ENCODE data around the gene CD163. TPM values are rescaled to one million over a fixed set of nuclear protein-coding genes. Genes with fewer than 3 reads are reported as not detected.

CD163 gene
- total RNA-seq, 1 experiment from 2014 or later: 0.64 TPM

- DNase-seq (ENCODE audit: low read depth, low spot score) (no peak), ATAC-seq (no peak)
- no peak overlapping the region for H3K4me3 ChIP-seq (ENCODE audit: low read depth in 2 of 2, low read length in 2 of 2)
- TF ChIP-seq SIN3A (IDR thresholded peaks at IDR 0.05; ENCODE audit: borderline replicate concordance, insufficient read depth, low read depth, low read length) (no peak), CTCF (IDR thresholded peaks at IDR 0.05) (no peak), REST (IDR thresholded peaks at IDR 0.05; ENCODE audit: insufficient read depth in 1 of 2, low read depth in 2 of 2, low read length in 1 of 2) (no peak), TCF7L2 (IDR thresholded peaks at IDR 0.05; ENCODE audit: low read depth, low read length) (no peak), POLR2AphosphoS5 (IDR thresholded peaks at IDR 0.05; ENCODE audit: low read depth, low read length) (no peak)
- intact Hi-C loops (cut with micrococcal nuclease; ENCODE audit: unreplicated experiment): no loop called here
- H3K4me1 ChIP-seq (ENCODE audit: control insufficient read depth, insufficient read depth, low read length): no peaks in the 10 kb centered on the region
- ChIA-PET CTCF (no interaction called here), POLR2A (no interaction called here)
- H3K27ac ChIP-seq (ENCODE audit: low read length): no peak overlapping the region
- no TSS peak for BruUV-seq (replicated peaks)
- in situ Hi-C loops (cut with HindIII; ENCODE audit: low pct_unique_long_range_greater_than_20kb, low sequenced_read_pairs): no loop called here
- no peaks in the 10 kb centered on the region for H3K9me3 ChIP-seq (ENCODE audit: control insufficient read depth, insufficient read depth, low read depth, low read length)
- H3K36me3 ChIP-seq (ENCODE audit: control insufficient read depth, insufficient read depth, low read length): no peaks in the 10 kb centered on the region
- H3K27me3 ChIP-seq (ENCODE audit: control insufficient read depth, insufficient read depth, low read length): no peaks in the 10 kb centered on the region; the same call in 1 of the 2 replicates
These were observed 20.2 kb downstream of the CD163 start for GRCh38 chr12:7483343-7483742.

DNA sequence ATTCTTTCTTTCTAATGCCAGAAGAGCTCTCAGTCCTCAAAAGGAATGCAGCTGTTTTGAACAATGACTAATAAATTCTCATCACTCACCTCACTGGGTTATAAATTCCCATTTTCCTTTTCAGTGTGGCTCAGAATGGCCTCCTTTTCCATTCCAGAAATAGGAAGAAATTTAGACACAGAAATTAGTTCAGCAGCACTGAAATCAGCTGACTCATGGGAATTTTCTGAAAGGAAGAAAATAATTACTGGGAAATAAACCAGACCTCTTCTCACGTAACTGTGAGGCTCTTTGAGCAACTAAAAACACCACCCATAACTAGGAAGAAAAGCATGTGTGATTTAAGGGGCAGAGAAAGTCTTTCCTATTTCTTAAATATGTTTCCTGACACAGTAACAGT, 23.8 kb downstream of the CD163 start:
- no TSS peak for BruUV-seq (replicated peaks)
- POLR2A ChIA-PET: no interaction called here
- no peak overlapping the region for H3K4me3 ChIP-seq (ENCODE audit: low read depth in 2 of 2, low read length in 2 of 2)
- no peaks in the 10 kb centered on the region for H3K9me3 ChIP-seq (ENCODE audit: control insufficient read depth, insufficient read depth, low read depth, low read length)
- H3K27ac ChIP-seq (ENCODE audit: low read length): no peak overlapping the region
- H3K4me1 ChIP-seq (ENCODE audit: control insufficient read depth, insufficient read depth, low read length): no peaks in the 10 kb centered on the region
- intact Hi-C loops (cut with micrococcal nuclease; ENCODE audit: unreplicated experiment) (no loop called here), in situ Hi-C loops (cut with HindIII; ENCODE audit: low pct_unique_long_range_greater_than_20kb, low sequenced_read_pairs) (no loop called here)
- TF ChIP-seq SIN3A (IDR thresholded peaks at IDR 0.05; ENCODE audit: borderline replicate concordance, insufficient read depth, low read depth, low read length) (no peak), REST (IDR thresholded peaks at IDR 0.05; ENCODE audit: insufficient read depth in 1 of 2, low read depth in 2 of 2, low read length in 1 of 2) (no peak), POLR2AphosphoS5 (IDR thresholded peaks at IDR 0.05; ENCODE audit: low read depth, low read length) (no peak), CTCF (IDR thresholded peaks at IDR 0.05) (no peak), TCF7L2 (IDR thresholded peaks at IDR 0.05; ENCODE audit: low read depth, low read length) (no peak)
- CTCF ChIA-PET: no interaction called here
- H3K36me3 ChIP-seq (ENCODE audit: control insufficient read depth, insufficient read depth, low read length): no peaks in the 10 kb centered on the region
- DNase-seq (ENCODE audit: low read depth, low spot score): no peak
- no peaks in the 10 kb centered on the region; the same call in 1 of the 2 replicates for H3K27me3 ChIP-seq (ENCODE audit: control insufficient read depth, insufficient read depth, low read length)
- no peak for ATAC-seq

All from Panc1 (cell line).